H9 (cell line): ENCODE measurements around the gene NGF. TPM values are rescaled to one million over a fixed set of nuclear protein-coding genes. Genes with fewer than 3 reads are reported as not detected.

Experiments used
- DNase-seq: peaks from one replicate; pipeline ENCODE4 v3.0.0-alpha.2; 2017
- H2AFZ ChIP-seq: one replicate; pipeline ENCODE4 v1.6.1; 2013; ENCODE audit warnings: mild to moderate bottlenecking, low read length, control low read depth, moderate library complexity
- H2AK5ac ChIP-seq: 2 replicates; pipeline ENCODE4 v1.6.1; 2013; ENCODE audit warnings: low read length, control low read depth, mixed read lengths; ENCODE audit not compliant: insufficient read length
- H2BK120ac ChIP-seq: one replicate; pipeline ENCODE4 v1.6.1; 2013; ENCODE audit warnings: low read depth, mild to moderate bottlenecking, low read length, control low read depth, inconsistent platforms; ENCODE audit not compliant: poor library complexity, severe bottlenecking
- H2BK12ac ChIP-seq: 2 replicates; pipeline ENCODE4 v1.6.1; 2013; ENCODE audit warnings: low read length, control low read depth, mixed read lengths, low read depth; ENCODE audit not compliant: insufficient read length
- H2BK15ac ChIP-seq: 2 replicates; pipeline ENCODE4 v1.6.1; 2013; ENCODE audit warnings: low read depth, low read length, control low read depth
- H2BK20ac ChIP-seq: one replicate; pipeline ENCODE4 v1.6.1; 2013; ENCODE audit warnings: low read depth, mild to moderate bottlenecking, low read length, control low read depth, inconsistent platforms; ENCODE audit not compliant: poor library complexity, severe bottlenecking
- H2BK5ac ChIP-seq: 2 replicates; pipeline ENCODE4 v1.6.1; 2013; ENCODE audit warnings: low read length, control low read depth, mixed read lengths; ENCODE audit not compliant: insufficient read length
- H3K14ac ChIP-seq: 2 replicates; pipeline ENCODE4 v1.6.1; 2013; ENCODE audit warnings: low read length, control low read depth; ENCODE audit not compliant: insufficient read depth
- H3K18ac ChIP-seq: 2 replicates; pipeline ENCODE4 v1.6.1; 2013; ENCODE audit warnings: low read depth, mild to moderate bottlenecking, mixed read lengths, low read length, control low read depth; ENCODE audit not compliant: insufficient read length
- H3K23ac ChIP-seq: 2 replicates; pipeline ENCODE4 v1.6.1; 2013; ENCODE audit warnings: low read length, control low read depth, mixed read lengths, low read depth; ENCODE audit not compliant: insufficient read length
- H3K23me2 ChIP-seq: 2 replicates; pipeline ENCODE4 v1.6.1; 2013; ENCODE audit warnings: low read depth, mild to moderate bottlenecking, mixed read lengths, low read length, control low read depth; ENCODE audit not compliant: insufficient read length, poor library complexity, severe bottlenecking
- H3K27ac ChIP-seq: 2 replicates; pipeline ENCODE4 v1.5.1; 2013; ENCODE audit warnings: low read length, control low read depth, mixed read lengths, low read depth; ENCODE audit not compliant: insufficient read length
- H3K27me3 ChIP-seq: 2 replicates; pipeline ENCODE4 v1.6.1; 2013; ENCODE audit warnings: low read length, control low read depth, inconsistent platforms; ENCODE audit not compliant: insufficient read depth
- H3K4ac ChIP-seq: 2 replicates; pipeline ENCODE4 v1.6.1; 2013; ENCODE audit warnings: low read depth, mild to moderate bottlenecking, control low read depth, inconsistent platforms, low read length, moderate library complexity
- H3K4me1 ChIP-seq: 2 replicates; pipeline ENCODE4 v1.6.1; 2013; ENCODE audit warnings: low read length, control low read depth, inconsistent platforms; ENCODE audit not compliant: insufficient read depth
- H3K4me2 ChIP-seq: 2 replicates; pipeline ENCODE4 v1.6.1; 2013; ENCODE audit warnings: low read length, control low read depth, mixed read lengths; ENCODE audit not compliant: insufficient read length, insufficient read depth
- H3K56ac ChIP-seq: 2 replicates; pipeline ENCODE4 v1.6.1; 2013; ENCODE audit warnings: low read depth, mild to moderate bottlenecking, mixed read lengths, low read length, control low read depth; ENCODE audit not compliant: insufficient read length
- H3K79me1 ChIP-seq: 2 replicates; pipeline ENCODE4 v1.6.1; 2013; ENCODE audit warnings: low read depth, mild to moderate bottlenecking, moderate library complexity, low read length, control low read depth, inconsistent platforms; ENCODE audit not compliant: insufficient read depth, poor library complexity, severe bottlenecking
- H3K79me2 ChIP-seq: 2 replicates; pipeline ENCODE4 v1.6.1; 2013; ENCODE audit warnings: low read length, control low read depth, inconsistent platforms; ENCODE audit not compliant: insufficient read depth
- H3K9ac ChIP-seq: 2 replicates; pipeline ENCODE4 v1.6.1; 2013; ENCODE audit warnings: low read length, control low read depth, mixed read lengths; ENCODE audit not compliant: insufficient read length; ENCODE audit errors: extremely low read depth
- H3K9me3 ChIP-seq: one replicate; pipeline ENCODE4 v1.6.1; 2013; ENCODE audit warnings: low read depth, low read length, inconsistent platforms; ENCODE audit not compliant: control insufficient read depth
- H3T11ph ChIP-seq: one replicate; pipeline ENCODE4 v1.6.1; 2013; ENCODE audit warnings: mild to moderate bottlenecking, low read length, control low read depth, inconsistent platforms
- H4K20me1 ChIP-seq: one replicate; pipeline ENCODE4 v1.6.1; 2013; ENCODE audit not compliant: control insufficient read depth, insufficient read length, insufficient read depth
- H4K5ac ChIP-seq: 2 replicates; pipeline ENCODE4 v1.6.1; 2013; ENCODE audit warnings: low read depth, mild to moderate bottlenecking, mixed read lengths, low read length, control low read depth; ENCODE audit not compliant: insufficient read length
- H4K8ac ChIP-seq: replicated peaks from 2 replicates; pipeline ENCODE4 v1.6.1; 2013; ENCODE audit warnings: low read length, control low read depth, mixed read lengths, low read depth; ENCODE audit not compliant: insufficient read length
- H4K91ac ChIP-seq: 2 replicates; pipeline ENCODE4 v1.6.1; 2013; ENCODE audit warnings: low read depth, mild to moderate bottlenecking, moderate library complexity, mixed read lengths, low read length, control low read depth; ENCODE audit not compliant: insufficient read length
- H3K27ac Mint-ChIP-seq, 3 experiments: 2 replicates in 2 of 3; 3 replicates in 1 of 3; pipeline ENCODE4 v1.8.0; 2020 to 2021; ENCODE audit warnings: mixed read lengths in 3 of 3, mild to moderate bottlenecking in 1 of 3, moderate library complexity in 1 of 3
- H3K27me3 Mint-ChIP-seq: 2 replicates; pipeline ENCODE4 v1.8.0; 2021; ENCODE audit warnings: low read depth, mild to moderate bottlenecking, moderate library complexity, mixed read lengths
- H3K36me3 Mint-ChIP-seq, 3 experiments: 2 replicates in 2 of 3; 3 replicates in 1 of 3; pipeline ENCODE4 v1.8.0; 2020 to 2021; ENCODE audit warnings: low read depth in 3 of 3, mixed read lengths in 3 of 3; ENCODE audit not compliant: insufficient read depth in 1 of 3
- H3K4me1 Mint-ChIP-seq, 2 experiments: 2 replicates each; pipeline ENCODE4 v1.8.0; 2020; ENCODE audit warnings: mixed read lengths in 2 of 2
- H3K4me3 Mint-ChIP-seq, 2 experiments: 2 replicates in 1 of 2; 3 replicates in 1 of 2; pipeline ENCODE4 v1.8.0; 2020 to 2021; ENCODE audit warnings: mild to moderate bottlenecking in 2 of 2, mixed read lengths in 2 of 2, moderate library complexity in 1 of 2
- H3K9me3 Mint-ChIP-seq, 2 experiments: 2 replicates in 1 of 2; 3 replicates in 1 of 2; pipeline ENCODE4 v1.8.0; 2020; ENCODE audit warnings: mild to moderate bottlenecking in 2 of 2, mixed read lengths in 2 of 2, moderate library complexity in 1 of 2
- CTCF ChIP-seq: fragments of 200-600 bp; sonication (generic); conservative IDR thresholded peaks from 3 replicates; pipeline ENCODE4 v1.8.0; 2021; ENCODE audit warnings: antibody characterized with exemption, mild to moderate bottlenecking
- total RNA-seq: library from RNA; stranded (reverse); gene quantifications from 2 replicates; pipeline ENCODE4 v1.2.1, GENCODE V29; 2021

The NGF gene
- total RNA-seq, 1 experiment from 2014 or later, result 0.22 TPM

GRCh38 chr1:115275216-115275615 lies 62.8 kb downstream of the NGF start:
- Histone ChIP-seq H3K4ac (no peak overlapping the region), H2AFZ (no peak overlapping the region), H3K79me1 (no peaks in the 10 kb centered on the region), H4K20me1 (no peaks in the 10 kb centered on the region), H2BK20ac (no peak overlapping the region), H3T11ph (no peak overlapping the region), H2BK120ac (no peak overlapping the region), H3K27ac (no peak overlapping the region), H2BK12ac (no peak overlapping the region), H3K4me1 (no peaks in the 10 kb centered on the region), H4K91ac (no peak overlapping the region), H3K9ac (no peak overlapping the region), H2BK15ac (no peak overlapping the region), H3K79me2 (no peaks in the 10 kb centered on the region), H3K56ac (no peak overlapping the region), H3K14ac (no peak overlapping the region), H3K23me2 (no peaks in the 10 kb centered on the region), H3K4me2 (no peak overlapping the region), H3K18ac (no peak overlapping the region), H3K9me3 (no peaks in the 10 kb centered on the region), H4K5ac (no peak overlapping the region), H3K23ac (no peak overlapping the region), H2BK5ac (no peak overlapping the region), H2AK5ac (no peak overlapping the region), H4K8ac (no peak overlapping the region), H3K27me3 (no peaks in the 10 kb centered on the region)
- TF ChIP-seq CTCF, result peak; percentile 80
- peaks cover 4 to 11% (median 4%) of the 10 kb centered on the region in 3 experiments; a peak in 2 of 7 replicates for H3K36me3 Mint-ChIP-seq
- H3K9me3 Mint-ChIP-seq, result peaks cover 7 to 13% of the 10 kb centered on the region in 2 experiments
- H3K4me3 Mint-ChIP-seq, result no peak overlapping the region
- H3K27ac Mint-ChIP-seq, result no peak overlapping the region
- H3K27me3 Mint-ChIP-seq, result no peaks in the 10 kb centered on the region; the same call in 1 of the 2 replicates
- H3K4me1 Mint-ChIP-seq, result no peaks in the 10 kb centered on the region
- no peak for DNase-seq
